Measurements from ENCODE around the gene CACNG6.

GRCh38 chr19:53969366-53969765, 22.1 kb upstream of the CACNG6 start:
- no peak for TF ChIP-seq POLR2A (IDR thresholded peaks at IDR 0.05)
- no peak for TF ChIP-seq CTCF (IDR thresholded peaks at IDR 0.05)
